Astrocyte (in vitro differentiated cells and primary cell): Measurements from ENCODE around the gene ZMAT3.

Experiments used
- EZH2 ChIP-seq: IDR thresholded peaks from 2 replicates; pipeline ENCODE4 v1.6.1; 2012; ENCODE audit warnings: mild to moderate bottlenecking, low read length, inconsistent platforms; ENCODE audit not compliant: insufficient read depth
- TF ChIP-seq, protein P1 (sequence below): IDR thresholded peaks from 2 replicates; pipeline ENCODE4 v1.5.1; 2011; ENCODE audit warnings: low read depth, mild to moderate bottlenecking, inconsistent platforms, low read length, moderate library complexity; ENCODE audit not compliant: insufficient read depth

DNA sequence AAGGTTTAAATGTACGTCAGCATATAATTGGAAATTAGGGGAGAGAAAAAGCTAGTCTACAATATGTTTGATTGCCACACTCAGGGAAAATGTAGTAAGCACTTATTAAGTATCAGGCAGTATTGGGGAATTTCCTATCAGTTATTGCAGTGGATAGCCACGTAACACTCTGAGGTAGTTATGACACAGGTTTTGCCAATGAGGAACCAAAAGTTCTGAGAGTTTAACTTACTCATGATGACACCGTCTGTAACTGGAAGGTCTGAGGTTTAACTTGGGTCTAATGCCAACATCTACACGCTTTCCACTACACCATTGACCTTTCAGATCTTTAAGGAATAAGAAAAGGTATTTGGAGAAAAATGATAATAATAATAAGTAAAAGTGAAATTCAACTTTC lies 89.5 kb downstream of the ZMAT3 start:
- TF ChIP-seq, protein P1, sequence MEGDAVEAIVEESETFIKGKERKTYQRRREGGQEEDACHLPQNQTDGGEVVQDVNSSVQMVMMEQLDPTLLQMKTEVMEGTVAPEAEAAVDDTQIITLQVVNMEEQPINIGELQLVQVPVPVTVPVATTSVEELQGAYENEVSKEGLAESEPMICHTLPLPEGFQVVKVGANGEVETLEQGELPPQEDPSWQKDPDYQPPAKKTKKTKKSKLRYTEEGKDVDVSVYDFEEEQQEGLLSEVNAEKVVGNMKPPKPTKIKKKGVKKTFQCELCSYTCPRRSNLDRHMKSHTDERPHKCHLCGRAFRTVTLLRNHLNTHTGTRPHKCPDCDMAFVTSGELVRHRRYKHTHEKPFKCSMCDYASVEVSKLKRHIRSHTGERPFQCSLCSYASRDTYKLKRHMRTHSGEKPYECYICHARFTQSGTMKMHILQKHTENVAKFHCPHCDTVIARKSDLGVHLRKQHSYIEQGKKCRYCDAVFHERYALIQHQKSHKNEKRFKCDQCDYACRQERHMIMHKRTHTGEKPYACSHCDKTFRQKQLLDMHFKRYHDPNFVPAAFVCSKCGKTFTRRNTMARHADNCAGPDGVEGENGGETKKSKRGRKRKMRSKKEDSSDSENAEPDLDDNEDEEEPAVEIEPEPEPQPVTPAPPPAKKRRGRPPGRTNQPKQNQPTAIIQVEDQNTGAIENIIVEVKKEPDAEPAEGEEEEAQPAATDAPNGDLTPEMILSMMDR, result no peak
- no peak for TF ChIP-seq EZH2
